GM08714 (cell line): ENCODE results near the gene ZCCHC7.

Experiments used
- H3K4me3 ChIP-seq: fragments of 200-500 bp; sonication (Bioruptor generic); 2 replicates; pipeline ENCODE4 v1.5.1; 2014; ENCODE audit warnings: mild to moderate bottlenecking, low read length, inconsistent platforms
- ZNF274 ChIP-seq: IDR thresholded peaks from 2 replicates; pipeline ENCODE4 v1.6.1; 2012; ENCODE audit warnings: mild to moderate bottlenecking, low read depth, low read length

Gene ZCCHC7

GRCh38 chr9:37229882-37230482, 109.6 kb downstream of the ZCCHC7 start:
- TF ChIP-seq ZNF274: no peak
- H3K4me3 ChIP-seq: no peak overlapping the region

GRCh38 chr9:37236822-37237221, 116.4 kb downstream of the ZCCHC7 start:
- no peak for TF ChIP-seq ZNF274
- no peak overlapping the region for H3K4me3 ChIP-seq

DNA sequence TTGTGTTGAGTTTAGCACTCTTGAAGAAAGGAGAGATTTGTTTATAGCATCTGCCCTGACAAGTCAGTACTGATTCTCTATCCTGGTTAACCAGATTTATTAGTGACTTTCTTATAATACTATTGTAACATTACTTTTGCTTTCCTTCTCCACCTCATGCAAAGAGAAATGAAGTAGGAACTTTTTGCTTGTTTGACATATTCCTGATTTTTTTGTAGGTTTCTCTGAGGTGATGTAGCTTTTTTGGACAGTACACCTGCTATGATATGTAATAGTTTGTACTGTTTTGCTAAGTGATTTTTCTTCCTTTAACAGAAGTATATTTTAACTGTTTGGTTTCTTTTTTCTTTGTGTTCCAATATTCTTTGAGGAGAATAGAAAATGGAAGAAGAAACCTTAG, 117.7 kb downstream of the ZCCHC7 start:
- TF ChIP-seq ZNF274: no peak
- H3K4me3 ChIP-seq: no peak overlapping the region; the same call in 1 of the 2 replicates

- no peak overlapping the region for H3K4me3 ChIP-seq
- TF ChIP-seq ZNF274: no peak
Measured at GRCh38 chr9:37239224-37239859, 119.0 kb downstream of the ZCCHC7 start.

GRCh38 chr9:37239921-37240320, 119.5 kb downstream of the ZCCHC7 start:
- no peak for TF ChIP-seq ZNF274
- H3K4me3 ChIP-seq: no peak overlapping the region

DNA sequence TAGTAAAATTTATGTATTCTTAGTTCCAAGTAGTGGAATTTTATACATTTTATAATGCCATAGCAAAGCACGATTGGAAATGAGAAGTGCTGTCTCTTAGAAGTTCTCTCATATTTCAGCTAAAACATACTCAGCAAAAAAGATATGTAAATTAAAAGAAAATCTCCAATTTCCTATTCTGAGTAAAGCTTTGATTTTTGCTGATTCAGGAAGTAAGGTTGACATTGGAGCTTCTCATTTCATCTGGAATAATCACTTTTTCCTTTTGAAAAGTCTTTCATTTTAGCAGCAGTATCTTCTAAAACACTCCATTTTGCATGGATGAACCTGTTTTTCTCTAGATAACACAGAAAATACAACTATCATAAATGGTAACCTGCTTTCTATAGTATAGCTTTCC, 121.0 kb downstream of the ZCCHC7 start:
- H3K4me3 ChIP-seq: no peak overlapping the region
- TF ChIP-seq ZNF274: no peak

- no peak overlapping the region for H3K4me3 ChIP-seq
- TF ChIP-seq ZNF274: no peak
Measured at GRCh38 chr9:37242089-37242488, 121.7 kb downstream of the ZCCHC7 start.

DNA sequence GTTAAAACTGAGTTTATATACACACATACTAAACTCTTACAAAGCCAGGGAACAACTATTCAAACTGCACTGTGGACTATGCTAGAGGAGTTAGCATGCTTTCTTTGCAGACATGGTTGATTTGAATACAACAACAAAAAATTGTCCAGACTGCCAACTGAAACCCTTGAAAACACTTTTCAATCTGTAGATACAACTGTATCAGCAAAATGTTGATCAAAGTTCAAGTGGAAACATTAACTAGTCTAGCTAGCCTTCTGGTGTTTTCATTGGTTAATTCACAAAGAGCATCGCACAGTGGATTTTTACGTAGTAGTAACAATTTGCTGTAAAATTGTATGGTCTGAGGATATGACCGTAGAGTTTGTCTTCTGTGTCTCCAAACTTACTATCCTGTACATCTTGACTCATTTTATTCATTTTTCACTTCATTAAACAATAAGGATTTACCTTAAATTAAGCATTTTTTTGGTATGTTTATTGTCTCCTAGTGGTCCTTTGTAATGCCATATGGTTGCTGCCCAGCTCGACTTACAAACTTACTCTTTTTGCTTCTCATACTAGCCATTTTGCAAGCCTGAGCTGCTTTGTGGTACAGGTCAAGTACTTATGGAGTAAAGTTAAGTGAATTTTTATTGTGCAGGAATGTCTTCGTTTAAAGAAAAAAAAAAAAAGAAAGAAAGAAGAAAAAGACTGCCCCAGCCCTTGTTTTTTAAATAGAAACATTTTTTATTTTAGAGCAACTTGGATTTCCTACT, 123.4 kb downstream of the ZCCHC7 start:
- no peak overlapping the region for H3K4me3 ChIP-seq
- TF ChIP-seq ZNF274: no peak

GRCh38 chr9:37246826-37247225, 126.5 kb downstream of the ZCCHC7 start:
- H3K4me3 ChIP-seq: no peak overlapping the region
- TF ChIP-seq ZNF274: no peak

- H3K4me3 ChIP-seq: no peak overlapping the region
- TF ChIP-seq ZNF274: no peak
Measured at GRCh38 chr9:37248651-37249163, 128.3 kb downstream of the ZCCHC7 start.

GRCh38 chr9:37251452-37251851, 131.1 kb downstream of the ZCCHC7 start:
- TF ChIP-seq ZNF274: no peak
- no peak overlapping the region; the same call in 1 of the 2 replicates for H3K4me3 ChIP-seq

DNA sequence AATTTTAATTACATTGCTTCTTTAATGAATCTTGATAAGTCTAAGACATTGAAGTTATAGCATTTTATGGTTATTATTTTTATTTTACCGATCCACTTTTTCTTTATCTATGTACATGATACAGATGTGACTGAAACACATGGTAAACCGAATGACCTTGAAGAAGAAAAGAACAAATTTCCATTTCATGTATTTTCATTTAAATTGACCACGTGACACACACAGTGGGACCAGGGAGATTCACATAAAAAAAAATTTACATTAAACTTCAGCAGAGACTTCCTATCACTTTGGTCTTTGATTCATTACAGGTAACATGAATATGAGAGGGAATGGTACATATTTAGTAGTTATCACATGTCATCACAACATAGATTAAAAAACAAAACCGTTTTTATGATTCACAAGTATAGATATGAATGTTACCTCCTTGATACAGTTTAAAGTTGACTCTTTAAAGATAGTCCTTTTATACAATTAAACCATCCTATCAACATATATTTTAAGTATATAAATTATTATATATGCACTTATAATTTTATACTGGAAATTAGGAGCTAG, 133.1 kb downstream of the ZCCHC7 start:
- no peak for TF ChIP-seq ZNF274

GRCh38 chr9:37255187-37255586, 134.8 kb downstream of the ZCCHC7 start:
- H3K4me3 ChIP-seq: no peak overlapping the region
- no peak for TF ChIP-seq ZNF274

More for the DNA sequence above, 133.1 kb downstream of the ZCCHC7 start:
- no peak overlapping the region for H3K4me3 ChIP-seq
